ENCODE measurements around the gene CATSPERZ.

Gene CATSPERZ

GRCh38 chr11:64334764-64335735 is 34.9 kb downstream of the CATSPERZ start:
- no peaks in the 10 kb centered on the region for H3K9me3 ChIP-seq (ENCODE audit: low read length)
- no peaks in the 10 kb centered on the region for H3K36me3 ChIP-seq (ENCODE audit: insufficient read depth, low read length)
- no peak overlapping the region for H3K27ac ChIP-seq (ENCODE audit: low read depth, low read length)
- H3K4me1 ChIP-seq (ENCODE audit: insufficient read depth, low read length): no peaks in the 10 kb centered on the region
- no peak overlapping the region for H3K4me3 ChIP-seq (ENCODE audit: low read depth in 1 of 2, low read length in 2 of 2)
- no peaks in the 10 kb centered on the region for H3K27me3 ChIP-seq (ENCODE audit: control insufficient read depth in 1 of 2, insufficient read depth in 2 of 2, low read length in 2 of 2)
- no peak overlapping the region for H3K9ac ChIP-seq (ENCODE audit: low read length)

GRCh38 chr11:64337538-64338249 is 37.5 kb downstream of the CATSPERZ start:
- no peaks in the 10 kb centered on the region for H3K36me3 ChIP-seq (ENCODE audit: insufficient read depth, low read length)
- H3K27ac ChIP-seq (ENCODE audit: low read depth, low read length): no peak overlapping the region
- no peak overlapping the region for H3K9ac ChIP-seq (ENCODE audit: low read length)
- no peaks in the 10 kb centered on the region for H3K27me3 ChIP-seq (ENCODE audit: control insufficient read depth in 1 of 2, insufficient read depth in 2 of 2, low read length in 2 of 2)
- no peaks in the 10 kb centered on the region for H3K9me3 ChIP-seq (ENCODE audit: low read length)
- peaks cover 7% of the 10 kb centered on the region for H3K4me1 ChIP-seq (ENCODE audit: insufficient read depth, low read length)
- no peak overlapping the region for H3K4me3 ChIP-seq (ENCODE audit: low read depth in 1 of 2, low read length in 2 of 2)

GRCh38 chr11:64338716-64339115 is 38.6 kb downstream of the CATSPERZ start:
- no peak overlapping the region for H3K27ac ChIP-seq (ENCODE audit: low read depth, low read length)
- H3K4me1 ChIP-seq (ENCODE audit: insufficient read depth, low read length): peaks cover 12% of the 10 kb centered on the region
- no peaks in the 10 kb centered on the region for H3K36me3 ChIP-seq (ENCODE audit: insufficient read depth, low read length)
- no peaks in the 10 kb centered on the region for H3K27me3 ChIP-seq (ENCODE audit: control insufficient read depth in 1 of 2, insufficient read depth in 2 of 2, low read length in 2 of 2)
- no peaks in the 10 kb centered on the region for H3K9me3 ChIP-seq (ENCODE audit: low read length)
- no peak overlapping the region for H3K9ac ChIP-seq (ENCODE audit: low read length)
- H3K4me3 ChIP-seq (ENCODE audit: low read depth in 1 of 2, low read length in 2 of 2): no peak overlapping the region

DNA sequence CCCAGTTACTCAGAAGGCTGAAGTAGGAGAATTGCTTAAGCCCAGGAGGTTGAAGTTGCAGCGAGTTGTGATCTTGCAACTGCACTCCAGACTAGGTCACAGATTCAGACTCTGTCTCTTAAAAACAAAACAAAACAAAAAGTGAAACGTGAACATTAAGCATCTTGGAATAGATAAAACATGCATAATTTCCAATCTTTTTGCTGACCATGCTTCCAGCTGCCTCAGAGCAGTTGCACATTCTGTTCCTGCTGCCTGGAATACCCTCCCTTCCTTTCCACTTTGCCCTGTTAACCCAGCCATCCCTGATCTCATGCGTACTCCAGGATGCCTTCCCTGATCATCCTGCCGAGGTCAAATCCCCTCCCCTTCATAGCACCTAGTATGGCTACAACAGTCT is 39.1 kb downstream of the CATSPERZ start:
- Histone ChIP-seq H3K9ac (ENCODE audit: low read length) (no peak overlapping the region), H3K4me1 (ENCODE audit: insufficient read depth, low read length) (peaks cover 12% of the 10 kb centered on the region), H3K9me3 (ENCODE audit: low read length) (no peaks in the 10 kb centered on the region), H3K36me3 (ENCODE audit: insufficient read depth, low read length) (no peaks in the 10 kb centered on the region), H3K27me3 (ENCODE audit: control insufficient read depth in 1 of 2, insufficient read depth in 2 of 2, low read length in 2 of 2) (no peaks in the 10 kb centered on the region), H3K27ac (ENCODE audit: low read depth, low read length) (no peak overlapping the region), H3K4me3 (ENCODE audit: low read depth in 1 of 2, low read length in 2 of 2) (no peak overlapping the region)

GRCh38 chr11:64339754-64340408 is 39.7 kb downstream of the CATSPERZ start, which contains the start of gene CCDC88B:
CCDC88B (plus strand) TSS chr11:64340204; CDS start chr11:64340267, 63 bp downstream.
- Histone ChIP-seq H3K4me3 (ENCODE audit: low read depth in 1 of 2, low read length in 2 of 2) (no peak within 1 kb of the TSS), H3K27me3 (ENCODE audit: control insufficient read depth in 1 of 2, insufficient read depth in 2 of 2, low read length in 2 of 2) (no peaks in the 10 kb centered on the region), H3K4me1 (ENCODE audit: insufficient read depth, low read length) (peaks cover 12% of the 10 kb centered on the region), H3K9me3 (ENCODE audit: low read length) (no peaks in the 10 kb centered on the region), H3K27ac (ENCODE audit: low read depth, low read length) (no peak within 1 kb of the TSS), H3K36me3 (ENCODE audit: insufficient read depth, low read length) (no peaks in the 10 kb centered on the region), H3K9ac (ENCODE audit: low read length) (no peak within 1 kb of the TSS)

GRCh38 chr11:64340671-64341335 is 40.6 kb downstream of the CATSPERZ start:
- no peaks in the 10 kb centered on the region for H3K9me3 ChIP-seq (ENCODE audit: low read length)
- H3K4me3 ChIP-seq (ENCODE audit: low read depth in 1 of 2, low read length in 2 of 2): no peak overlapping the region
- no peak overlapping the region for H3K27ac ChIP-seq (ENCODE audit: low read depth, low read length)
- H3K27me3 ChIP-seq (ENCODE audit: control insufficient read depth in 1 of 2, insufficient read depth in 2 of 2, low read length in 2 of 2): no peaks in the 10 kb centered on the region
- no peak overlapping the region for H3K9ac ChIP-seq (ENCODE audit: low read length)
- H3K36me3 ChIP-seq (ENCODE audit: insufficient read depth, low read length): no peaks in the 10 kb centered on the region
- H3K4me1 ChIP-seq (ENCODE audit: insufficient read depth, low read length): peaks cover 12% of the 10 kb centered on the region

DNA sequence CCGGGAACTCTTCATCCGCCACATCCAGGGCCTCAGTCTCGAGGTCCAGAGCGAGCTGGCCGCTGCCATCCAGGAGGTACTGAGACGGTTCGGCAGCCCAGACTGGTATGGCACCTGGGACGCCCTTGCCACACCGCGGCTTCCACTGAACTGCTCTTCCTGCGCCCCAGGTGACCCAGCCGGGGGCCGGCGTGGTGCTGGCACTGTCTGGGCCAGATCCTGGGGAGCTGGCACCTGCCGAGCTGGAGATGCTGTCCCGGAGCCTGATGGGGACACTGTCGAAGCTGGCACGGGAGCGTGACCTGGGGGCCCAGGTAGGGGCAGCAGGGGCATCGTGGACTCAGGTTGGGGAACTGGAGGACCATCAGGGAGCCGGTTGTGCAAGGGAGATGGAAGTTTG is 41.3 kb downstream of the CATSPERZ start:
- Histone ChIP-seq H3K27ac (ENCODE audit: low read depth, low read length) (no peak overlapping the region), H3K9ac (ENCODE audit: low read length) (no peak overlapping the region), H3K9me3 (ENCODE audit: low read length) (no peaks in the 10 kb centered on the region), H3K27me3 (ENCODE audit: control insufficient read depth in 1 of 2, insufficient read depth in 2 of 2, low read length in 2 of 2) (no peaks in the 10 kb centered on the region), H3K36me3 (ENCODE audit: insufficient read depth, low read length) (no peaks in the 10 kb centered on the region), H3K4me3 (ENCODE audit: low read depth in 1 of 2, low read length in 2 of 2) (no peak overlapping the region), H3K4me1 (ENCODE audit: insufficient read depth, low read length) (peaks cover 12% of the 10 kb centered on the region)

GRCh38 chr11:64341851-64342791 is 42.0 kb downstream of the CATSPERZ start:
- Histone ChIP-seq H3K9me3 (ENCODE audit: low read length) (no peaks in the 10 kb centered on the region), H3K4me1 (ENCODE audit: insufficient read depth, low read length) (peaks cover 12% of the 10 kb centered on the region), H3K4me3 (ENCODE audit: low read depth in 1 of 2, low read length in 2 of 2) (peak overlapping the region; percentile 20 to 38), H3K9ac (ENCODE audit: low read length) (peak overlapping the region; percentile 49), H3K27me3 (ENCODE audit: control insufficient read depth in 1 of 2, insufficient read depth in 2 of 2, low read length in 2 of 2) (no peaks in the 10 kb centered on the region), H3K36me3 (ENCODE audit: insufficient read depth, low read length) (no peaks in the 10 kb centered on the region), H3K27ac (ENCODE audit: low read depth, low read length) (peak overlapping the region; percentile 72)

GRCh38 chr11:64342869-64343745 is 42.9 kb downstream of the CATSPERZ start:
- H3K4me1 ChIP-seq (ENCODE audit: insufficient read depth, low read length): peaks cover 12% of the 10 kb centered on the region
- no peaks in the 10 kb centered on the region for H3K27me3 ChIP-seq (ENCODE audit: control insufficient read depth in 1 of 2, insufficient read depth in 2 of 2, low read length in 2 of 2)
- H3K27ac ChIP-seq (ENCODE audit: low read depth, low read length): no peak overlapping the region
- H3K9me3 ChIP-seq (ENCODE audit: low read length): no peaks in the 10 kb centered on the region
- H3K9ac ChIP-seq (ENCODE audit: low read length): no peak overlapping the region
- H3K4me3 ChIP-seq (ENCODE audit: low read depth in 1 of 2, low read length in 2 of 2): no peak overlapping the region
- no peaks in the 10 kb centered on the region for H3K36me3 ChIP-seq (ENCODE audit: insufficient read depth, low read length)
